ENCODE data around the gene STMN1.

- TF ChIP-seq ZFX (IDR thresholded peaks at IDR 0.05) = no peak
- no peak for TF ChIP-seq CTCF (conservative IDR thresholded peaks at IDR 0.05)
Observed at GRCh38 chr1:25922056-25922970, 16.1 kb upstream of the STMN1 start.
